Nucleus accumbens (tissue), 56 donors: ENCODE measurements around the gene HPSE2.
A peak's percentile ranks its signal among the peaks of the same experiment; 100 is the strongest.

Experiments used
- DNase-seq, 56 donors: peaks; one replicate each; lab custom pipeline; 2025; lab: John Stamatoyannopoulos, UW

The HPSE2 gene

GRCh38 chr10:98858525-98858924 lies 377.1 kb downstream of the HPSE2 start:
- DNase-seq: no peak

GRCh38 chr10:98855403-98856189 lies 380.1 kb downstream of the HPSE2 start:
- no peak for DNase-seq

GRCh38 chr10:98852686-98853085 lies 383.0 kb downstream of the HPSE2 start:
- no peak for DNase-seq

GRCh38 chr10:98848361-98848760 lies 387.3 kb downstream of the HPSE2 start:
- DNase-seq: no peak

- no peak for DNase-seq
Observed at GRCh38 chr10:98846787-98847186, 388.9 kb downstream of the HPSE2 start.

- no peak for DNase-seq
Observed at GRCh38 chr10:98833542-98833941, 402.1 kb downstream of the HPSE2 start.

- no peak for DNase-seq
Observed at GRCh38 chr10:98832738-98833137, 402.9 kb downstream of the HPSE2 start.

GRCh38 chr10:98832196-98832595 lies 403.5 kb downstream of the HPSE2 start:
- DNase-seq: no peak

- DNase-seq: no peak
Observed at GRCh38 chr10:98831391-98831790, 404.3 kb downstream of the HPSE2 start.

- DNase-seq: no peak
Observed at GRCh38 chr10:98825741-98826140, 409.9 kb downstream of the HPSE2 start.

- DNase-seq: no peak
Observed at GRCh38 chr10:98817396-98817795, 418.3 kb downstream of the HPSE2 start.

- DNase-seq: peak in 1 of 56 donors; percentile 4
Observed at GRCh38 chr10:98815039-98815885, 420.4 kb downstream of the HPSE2 start.

- DNase-seq: no peak
Observed at GRCh38 chr10:98814470-98814869, 421.2 kb downstream of the HPSE2 start.

- no peak for DNase-seq
Observed at GRCh38 chr10:98808282-98808892, 427.3 kb downstream of the HPSE2 start.

GRCh38 chr10:98800263-98800662 lies 435.4 kb downstream of the HPSE2 start:
- DNase-seq: no peak

- no peak for DNase-seq
Observed at GRCh38 chr10:98795467-98795866, 440.2 kb downstream of the HPSE2 start.

- DNase-seq: peak in 1 of 56 donors; percentile 9
Observed at GRCh38 chr10:98790817-98791216, 444.8 kb downstream of the HPSE2 start.

GRCh38 chr10:98778277-98778759 lies 457.3 kb downstream of the HPSE2 start:
- DNase-seq: no peak

- DNase-seq: no peak
Observed at GRCh38 chr10:98758463-98758862, 477.2 kb downstream of the HPSE2 start.

GRCh38 chr10:98748298-98748697 lies 487.4 kb downstream of the HPSE2 start:
- no peak for DNase-seq

- DNase-seq: no peak
Observed at GRCh38 chr10:98745645-98746044, 490.0 kb downstream of the HPSE2 start.
